Esophagus (tissue), 2 donors: ENCODE measurements around the gene PRAMEF11. TPM values are rescaled to one million over a fixed set of nuclear protein-coding genes. Genes with fewer than 3 reads are reported as not detected.
"Not testable (repeated sequence)": the region's sequence is repeated elsewhere in the genome, so short reads cannot be mapped to it uniquely, and the experiment has no call there.

ENCODE experiments used
- H3K27ac ChIP-seq, 2 donors: one replicate each; pipeline ENCODE4 v1.5.1; 2013; ENCODE audit warnings: low read depth in 2 of 2, mild to moderate bottlenecking in 2 of 2, inconsistent platforms in 1 of 2, low read length in 1 of 2, moderate library complexity in 1 of 2
- H3K27me3 ChIP-seq, 2 donors: one replicate each; pipeline ENCODE4 v1.6.1; 2013; ENCODE audit warnings: low read length in 2 of 2, control low read depth in 1 of 2, mild to moderate bottlenecking in 1 of 2; ENCODE audit not compliant: insufficient read depth in 2 of 2, control insufficient read depth in 1 of 2
- H3K36me3 ChIP-seq, 2 donors: one replicate each; pipeline ENCODE4 v1.6.1; 2013; ENCODE audit warnings: low read length in 1 of 2; ENCODE audit not compliant: control insufficient read depth in 2 of 2, insufficient read depth in 2 of 2
- H3K4me1 ChIP-seq, 2 donors: one replicate each; pipeline ENCODE4 v1.6.1; 2013; ENCODE audit warnings: low read length in 1 of 2; ENCODE audit not compliant: control insufficient read depth in 2 of 2, insufficient read depth in 2 of 2
- H3K4me3 ChIP-seq, 2 donors: one replicate each; pipeline ENCODE4 v1.5.1; 2013; ENCODE audit warnings: low read length in 2 of 2, mild to moderate bottlenecking in 2 of 2, low read depth in 1 of 2, moderate library complexity in 1 of 2
- H3K9me3 ChIP-seq, 2 donors: one replicate each; pipeline ENCODE4 v1.6.1; 2013; ENCODE audit warnings: mild to moderate bottlenecking in 2 of 2, low read depth in 1 of 2, low read length in 1 of 2, moderate library complexity in 1 of 2; ENCODE audit not compliant: control insufficient read depth in 2 of 2, insufficient read depth in 1 of 2
- WGBS, 2 donors: extraction: QIAGEN DNeasy Blood & Tissue Kit; methylation state at CpG; one replicate each; pipeline ENCODE4 v1.1.7; 2013; 5-methylcytosine and 5-hydroxymethylcytosine counted together
- polyA plus RNA-seq, 2 donors: library from polyadenylated mRNA; stranded (reverse); fragments of 200-250 nt; gene quantifications; one replicate each; pipeline ENCODE4 v1.2.3, GENCODE V29; 2013
- donor health status: healthy with polysubstance abuse.
- donor health status: Bipolar disorder and iron deficiency.

PRAMEF11 gene
- polyA plus RNA-seq, 2 donors: not detected

DNA sequence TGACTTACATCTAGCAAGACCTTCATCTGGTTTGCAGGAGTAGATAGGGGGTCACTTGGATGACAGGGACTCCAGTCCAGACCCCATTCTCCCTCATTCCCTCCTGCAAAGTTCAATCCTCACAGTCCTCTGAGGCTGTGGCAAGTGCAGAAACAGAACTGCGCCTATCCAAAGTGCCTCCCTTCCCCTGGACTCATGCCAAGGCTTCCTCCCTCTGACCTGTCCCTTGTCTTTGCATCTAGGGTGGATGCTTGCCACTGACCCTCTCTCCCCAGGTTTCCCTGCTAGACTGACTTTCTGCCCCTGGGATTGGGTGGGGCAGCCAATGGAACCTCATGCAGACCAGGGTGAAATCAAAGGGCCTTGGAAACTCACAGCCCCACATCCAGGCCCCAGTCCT is 21.3 kb downstream of the PRAMEF11 start:
- peaks cover 0 to 4% of the 10 kb centered on the region in 2 donors for H3K9me3 ChIP-seq
- no peaks in the 10 kb centered on the region for H3K4me1 ChIP-seq
- H3K27me3 ChIP-seq: no peaks in the 10 kb centered on the region
- WGBS, 2 donors: 85 to 92% methylated on average over 1 of the region's 1 CpG
- H3K27ac ChIP-seq: no peak overlapping the region
- no peak overlapping the region for H3K4me3 ChIP-seq
- no peaks in the 10 kb centered on the region for H3K36me3 ChIP-seq

- Histone ChIP-seq H3K9me3 (no peaks in the 10 kb centered on the region), H3K4me1 (no peaks in the 10 kb centered on the region), H3K27ac (no peak overlapping the region), H3K4me3 (no peak overlapping the region), H3K27me3 (no peaks in the 10 kb centered on the region), H3K36me3 (no peaks in the 10 kb centered on the region)
- WGBS, 2 donors: 60 to 76% methylated on average over 2 of the region's 2 CpGs
Observed at GRCh38 chr1:12799730-12800129, 31.5 kb downstream of the PRAMEF11 start.

- no peaks in the 10 kb centered on the region for H3K36me3 ChIP-seq
- 37 to 51% methylated on average over 4 of the region's 4 CpGs for WGBS, 2 donors
- H3K4me1 ChIP-seq: no peaks in the 10 kb centered on the region
- no peak overlapping the region for H3K27ac ChIP-seq
- H3K9me3 ChIP-seq: no peaks in the 10 kb centered on the region
- no peaks in the 10 kb centered on the region for H3K27me3 ChIP-seq
- no peak overlapping the region for H3K4me3 ChIP-seq
Observed at GRCh38 chr1:12798911-12799310, 32.3 kb downstream of the PRAMEF11 start.

DNA sequence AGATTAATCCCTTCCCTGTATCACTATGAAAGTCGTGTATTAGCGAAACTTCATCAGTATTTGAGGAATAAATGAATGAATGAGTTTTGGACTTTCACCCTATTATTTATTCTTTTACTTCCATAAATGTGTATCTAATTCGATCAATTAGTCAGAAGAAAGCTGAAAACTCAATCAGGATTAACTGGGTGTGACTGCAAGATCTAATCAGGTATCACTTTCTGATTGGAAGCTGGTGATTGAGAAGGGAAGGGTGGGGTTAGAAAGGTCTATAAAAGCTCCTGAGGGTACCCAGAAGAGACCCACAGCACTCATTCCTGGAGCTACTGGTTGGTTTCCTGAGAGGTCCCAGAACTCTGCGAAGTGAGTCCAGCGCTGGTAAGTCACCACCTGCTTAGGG is 40.1 kb downstream of the PRAMEF11 start, which contains the start of gene PRAMEF1:
Gene PRAMEF1, plus strand, starts transcription at position 301 of the 400 bp plus-strand sequence. CDS start 1,831 bp downstream, outside the sequence.
- WGBS, 2 donors: 75 to 83% methylated on average over 5 of the region's 5 CpGs
- not testable (repeated sequence) for H3K27ac ChIP-seq, H3K27me3 ChIP-seq, H3K4me3 ChIP-seq, H3K36me3 ChIP-seq, H3K9me3 ChIP-seq, H3K4me1 ChIP-seq

DNA sequence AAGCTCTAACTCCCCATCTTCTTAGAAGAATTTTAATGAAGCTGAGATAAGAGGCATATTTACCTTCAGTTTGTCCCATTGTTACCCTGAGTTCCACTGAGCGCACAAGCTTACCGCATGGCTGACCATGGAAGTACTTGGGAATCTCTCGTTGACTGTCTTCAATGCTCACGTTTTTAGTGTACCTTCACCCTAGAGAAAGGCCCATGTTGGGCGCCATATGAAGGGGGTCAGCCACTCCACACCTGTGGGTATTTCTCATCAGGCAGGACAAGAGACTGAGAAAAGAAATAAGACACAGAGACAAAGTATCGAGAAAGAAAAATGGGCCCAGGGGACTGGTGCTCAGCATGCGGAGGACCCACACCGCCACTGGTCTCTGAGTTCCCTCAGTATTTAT is 46.5 kb downstream of the PRAMEF11 start:
- H3K36me3 ChIP-seq, H3K9me3 ChIP-seq, H3K4me3 ChIP-seq, H3K27ac ChIP-seq, H3K27me3 ChIP-seq, H3K4me1 ChIP-seq: not testable (repeated sequence)
- WGBS, 2 donors: 79 to 92% methylated on average over 7 to 8 of the region's 8 CpGs

- not testable (repeated sequence) for H3K27me3 ChIP-seq, H3K9me3 ChIP-seq, H3K4me1 ChIP-seq, H3K36me3 ChIP-seq, H3K27ac ChIP-seq, H3K4me3 ChIP-seq
- 39 to 63% methylated on average over 6 of the region's 7 CpGs for WGBS, 2 donors
Observed at GRCh38 chr1:12783783-12784182, 47.4 kb downstream of the PRAMEF11 start.

- not testable (repeated sequence) for H3K27me3 ChIP-seq, H3K4me1 ChIP-seq, H3K4me3 ChIP-seq, H3K36me3 ChIP-seq, H3K9me3 ChIP-seq, H3K27ac ChIP-seq
- 76 to 80% methylated on average over 4 to 5 of the region's 5 CpGs for WGBS, 2 donors
Observed at GRCh38 chr1:12781488-12781887, 49.7 kb downstream of the PRAMEF11 start.

GRCh38 chr1:12778907-12779306 is 52.3 kb downstream of the PRAMEF11 start:
- H3K4me1 ChIP-seq: no peaks in the 10 kb centered on the region
- H3K27me3 ChIP-seq: no peaks in the 10 kb centered on the region
- H3K36me3 ChIP-seq: no peaks in the 10 kb centered on the region
- H3K27ac ChIP-seq: no peak overlapping the region
- H3K9me3 ChIP-seq: peaks cover 3 to 5% of the 10 kb centered on the region in 2 donors
- 78 to 85% methylated on average over 6 of the region's 6 CpGs for WGBS, 2 donors
- H3K4me3 ChIP-seq: no peak overlapping the region

GRCh38 chr1:12778061-12778460 is 53.1 kb downstream of the PRAMEF11 start:
- H3K27me3 ChIP-seq: no peaks in the 10 kb centered on the region
- no peaks in the 10 kb centered on the region for H3K36me3 ChIP-seq
- peaks cover 3 to 5% of the 10 kb centered on the region in 2 donors for H3K9me3 ChIP-seq
- 80 to 82% methylated on average over 4 of the region's 4 CpGs for WGBS, 2 donors
- no peak overlapping the region for H3K27ac ChIP-seq
- H3K4me1 ChIP-seq: no peaks in the 10 kb centered on the region
- no peak overlapping the region for H3K4me3 ChIP-seq

GRCh38 chr1:12776801-12777557 is 54.2 kb downstream of the PRAMEF11 start:
- H3K9me3 ChIP-seq: peaks cover 3 to 5% of the 10 kb centered on the region in 2 donors
- no peaks in the 10 kb centered on the region for H3K4me1 ChIP-seq
- no peaks in the 10 kb centered on the region for H3K27me3 ChIP-seq
- H3K4me3 ChIP-seq: no peak overlapping the region
- no peak overlapping the region for H3K27ac ChIP-seq
- 87 to 90% methylated on average over 15 of the region's 15 CpGs for WGBS, 2 donors
- no peaks in the 10 kb centered on the region for H3K36me3 ChIP-seq
